Left lung (tissue), 10 donors: Measurements from ENCODE around the gene ADAM23. TPM values are rescaled to one million over a fixed set of nuclear protein-coding genes. Genes with fewer than 3 reads are reported as not detected.

Source experiments
- ATAC-seq: fragments of 200-7000 bp; cut with Tn5 transposase; one replicate; pipeline ENCODE4 v1.9.1; 2020; ENCODE audit warnings: moderate library complexity
- DNase-seq, 4 donors: peaks; one replicate each; pipeline ENCODE4 v3.0.0-alpha.2; 2013 to 2020
- H3K27ac ChIP-seq, 2 donors: fragments of 200-600 bp; sonication (generic) in 1 of 2; one replicate each; pipeline versions ENCODE4 v1.5.0 to v1.8.0; 2020 to 2021
- H3K27me3 ChIP-seq, 2 donors: fragments of 200-600 bp; sonication (generic) in 1 of 2; one replicate each; pipeline versions ENCODE4 v1.5.0 to v1.8.0; 2020 to 2021
- H3K36me3 ChIP-seq, 2 donors: fragments of 200-600 bp; sonication (generic) in 1 of 2; one replicate each; pipeline versions ENCODE4 v1.5.0 to v1.8.0; 2020 to 2021
- H3K4me1 ChIP-seq, 2 donors: fragments of 200-600 bp; one replicate each; pipeline ENCODE4 v1.8.0; 2021
- H3K4me3 ChIP-seq, 2 donors: fragments of 200-600 bp; sonication (generic) in 1 of 2; one replicate each; pipeline versions ENCODE4 v1.5.0 to v1.8.0; 2020 to 2021; ENCODE audit warnings: mild to moderate bottlenecking in 1 of 2
- H3K9me3 ChIP-seq, 2 donors: fragments of 200-600 bp; sonication (generic) in 1 of 2; one replicate each; pipeline versions ENCODE4 v1.5.0 to v1.8.0; 2020 to 2021
- intact Hi-C, 2 donors: fragments of 100-400 bp; cut with DNase I; formaldehyde crosslinking; loops; one replicate each; pipeline versions ENCODE4 v1.11.2 to v1.14.2; 2022
- polyA plus RNA-seq, 6 donors: library from polyadenylated mRNA; unstranded; fragments of 120-200 nt; gene quantifications; one replicate each; pipeline ENCODE4 v1.2.1, GENCODE V29; 2013; ENCODE audit not compliant: insufficient read length in 6 of 6
- total RNA-seq, 2 donors: library from RNA; stranded (reverse); fragmentation: NEBNext Ultra II Directional; extraction: Animal tissue kit (Norgen Biotek cat#: 25700); gene quantifications; one replicate each; pipeline ENCODE4 v1.2.1, GENCODE V29; 2021
- TF ChIP-seq, protein P1 (sequence below), 2 donors: fragments of 200-600 bp; sonication (generic) in 1 of 2; IDR thresholded peaks; one replicate each; pipeline versions ENCODE4 v1.5.0 to v1.8.0; 2021; ENCODE audit warnings: antibody characterized with exemption in 2 of 2
- donor health status: DM: no; HTN: yes; CAD: no.
- donor health status: DM: no; HTN: no; CAD: no.

The ADAM23 gene
- total and polyA plus RNA-seq, 8 donors, result 2.2 to 7.9 (median 5.3) TPM

DNA sequence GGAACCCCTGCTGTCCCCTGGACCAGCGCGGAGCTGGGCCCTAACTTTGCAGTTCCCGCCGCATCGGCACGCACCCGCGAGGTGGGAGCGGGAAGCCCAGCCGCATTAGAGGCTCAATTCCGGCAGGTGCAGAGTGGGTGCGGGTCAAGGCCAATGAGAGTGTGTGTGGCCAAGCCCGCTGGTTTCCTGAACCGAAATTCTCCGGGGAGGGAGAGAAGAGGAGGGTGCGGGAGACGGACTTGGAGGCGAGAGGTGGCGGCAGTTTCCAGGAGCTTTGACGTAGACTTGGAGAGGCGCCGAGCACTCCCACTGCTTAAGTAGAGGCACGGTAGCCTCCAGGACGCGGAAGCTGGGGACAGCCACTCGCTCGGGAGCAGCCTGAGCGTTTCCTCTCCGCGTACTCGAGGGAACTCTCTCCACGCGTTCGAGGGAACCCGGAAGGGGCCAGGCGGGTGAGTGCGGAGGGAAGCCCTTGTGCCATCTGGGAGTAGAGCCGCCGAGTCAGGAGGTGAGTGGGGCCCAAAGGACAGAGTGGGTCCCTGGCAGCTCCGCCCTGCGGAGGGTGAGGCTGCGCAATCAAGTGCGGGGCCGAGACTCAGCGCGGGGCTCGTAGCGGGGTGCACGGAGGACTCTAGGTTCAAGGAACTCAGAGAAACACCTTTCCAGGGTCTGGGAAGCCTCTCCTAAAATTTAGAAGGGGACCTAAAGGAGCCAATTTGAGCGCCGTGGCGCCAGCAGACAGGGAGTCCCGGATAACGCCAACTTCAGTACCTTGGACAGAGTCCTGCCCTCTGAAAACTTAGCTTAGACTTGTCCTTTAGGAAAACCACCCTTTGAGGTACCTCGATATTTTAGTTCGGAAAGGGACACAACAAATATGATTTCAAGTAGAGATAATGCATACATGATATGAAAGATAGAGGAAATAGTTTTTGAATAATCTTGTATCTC lies 199.0 kb downstream of the ADAM23 start, which contains the start of gene FAM237A:
FAM237A (plus strand) TSS at position 413 of the 951 bp plus-strand sequence. CDS start 1,750 bp downstream, outside the sequence.
- Histone ChIP-seq H3K4me1 (no peaks in the 10 kb centered on the region), H3K27me3 (peaks cover 17 to 42% of the 10 kb centered on the region in 2 donors), H3K9me3 (no peaks in the 10 kb centered on the region), H3K27ac (no peak within 1 kb of the TSS), H3K36me3 (no peaks in the 10 kb centered on the region), H3K4me3 (no peak within 1 kb of the TSS)
- intact Hi-C loops, result no loop called here
- ATAC-seq, result peak; percentile 79
- TF ChIP-seq, protein P1, sequence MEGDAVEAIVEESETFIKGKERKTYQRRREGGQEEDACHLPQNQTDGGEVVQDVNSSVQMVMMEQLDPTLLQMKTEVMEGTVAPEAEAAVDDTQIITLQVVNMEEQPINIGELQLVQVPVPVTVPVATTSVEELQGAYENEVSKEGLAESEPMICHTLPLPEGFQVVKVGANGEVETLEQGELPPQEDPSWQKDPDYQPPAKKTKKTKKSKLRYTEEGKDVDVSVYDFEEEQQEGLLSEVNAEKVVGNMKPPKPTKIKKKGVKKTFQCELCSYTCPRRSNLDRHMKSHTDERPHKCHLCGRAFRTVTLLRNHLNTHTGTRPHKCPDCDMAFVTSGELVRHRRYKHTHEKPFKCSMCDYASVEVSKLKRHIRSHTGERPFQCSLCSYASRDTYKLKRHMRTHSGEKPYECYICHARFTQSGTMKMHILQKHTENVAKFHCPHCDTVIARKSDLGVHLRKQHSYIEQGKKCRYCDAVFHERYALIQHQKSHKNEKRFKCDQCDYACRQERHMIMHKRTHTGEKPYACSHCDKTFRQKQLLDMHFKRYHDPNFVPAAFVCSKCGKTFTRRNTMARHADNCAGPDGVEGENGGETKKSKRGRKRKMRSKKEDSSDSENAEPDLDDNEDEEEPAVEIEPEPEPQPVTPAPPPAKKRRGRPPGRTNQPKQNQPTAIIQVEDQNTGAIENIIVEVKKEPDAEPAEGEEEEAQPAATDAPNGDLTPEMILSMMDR (IDR thresholded peaks at IDR 0.05), result no peak
- DNase-seq, result peak in 3 of 4 donors; percentile 55 to 68 (median 59)

DNA sequence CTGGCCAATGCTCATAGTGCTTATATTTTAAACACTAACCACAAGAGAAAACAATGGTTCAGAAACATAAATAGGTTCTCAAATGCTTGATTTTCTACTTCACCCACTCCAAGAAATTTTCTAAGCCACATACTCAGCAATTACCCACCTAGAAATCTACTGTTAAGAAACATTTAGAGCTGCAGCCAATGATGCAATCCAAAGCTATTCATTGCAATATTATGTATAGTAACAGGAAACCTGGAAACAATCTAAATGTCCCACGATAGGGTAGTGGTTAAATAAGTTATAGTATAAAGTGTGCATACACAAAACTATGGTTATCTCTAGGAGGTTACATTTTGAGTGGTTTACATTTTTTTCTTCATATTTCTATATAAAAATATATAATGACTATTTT lies 204.7 kb downstream of the ADAM23 start:
- Histone ChIP-seq H3K27me3 (peaks cover under 1 to 3% of the 10 kb centered on the region in 2 donors), H3K36me3 (no peaks in the 10 kb centered on the region), H3K9me3 (no peaks in the 10 kb centered on the region), H3K4me1 (no peaks in the 10 kb centered on the region), H3K4me3 (no peak overlapping the region), H3K27ac (no peak overlapping the region)
- TF ChIP-seq, protein P1 (IDR thresholded peaks at IDR 0.05), result no peak
- intact Hi-C loops, result no loop called here
- DNase-seq, result no peak
- ATAC-seq, result no peak

DNA sequence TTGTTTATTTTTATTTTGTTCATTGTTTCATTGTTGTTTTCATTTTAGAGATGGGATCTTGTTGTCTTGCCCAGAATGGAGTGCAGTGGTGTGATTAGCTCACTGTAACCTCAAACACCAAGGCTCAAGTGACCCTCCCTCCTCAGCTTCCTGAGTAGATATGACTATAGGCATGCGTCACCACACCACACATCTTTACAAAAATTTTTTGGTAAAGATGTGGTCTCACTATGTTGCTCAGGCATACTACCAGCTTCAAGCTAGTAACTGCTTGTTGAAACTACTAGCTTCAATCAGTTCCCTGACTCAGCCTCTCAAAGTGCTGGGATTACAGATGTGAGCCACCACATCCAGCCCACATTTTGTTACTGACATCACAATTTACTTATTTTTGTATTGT lies 213.8 kb downstream of the ADAM23 start:
- H3K4me3 ChIP-seq, result no peak overlapping the region
- intact Hi-C loops, result no loop called here
- no peaks in the 10 kb centered on the region for H3K27me3 ChIP-seq
- peaks cover 0 to 4% of the 10 kb centered on the region in 2 donors for H3K9me3 ChIP-seq
- H3K27ac ChIP-seq, result no peak overlapping the region
- no peak for DNase-seq
- TF ChIP-seq, protein P1 (IDR thresholded peaks at IDR 0.05), result no peak
- H3K4me1 ChIP-seq, result no peaks in the 10 kb centered on the region
- no peaks in the 10 kb centered on the region for H3K36me3 ChIP-seq
- no peak for ATAC-seq

DNA sequence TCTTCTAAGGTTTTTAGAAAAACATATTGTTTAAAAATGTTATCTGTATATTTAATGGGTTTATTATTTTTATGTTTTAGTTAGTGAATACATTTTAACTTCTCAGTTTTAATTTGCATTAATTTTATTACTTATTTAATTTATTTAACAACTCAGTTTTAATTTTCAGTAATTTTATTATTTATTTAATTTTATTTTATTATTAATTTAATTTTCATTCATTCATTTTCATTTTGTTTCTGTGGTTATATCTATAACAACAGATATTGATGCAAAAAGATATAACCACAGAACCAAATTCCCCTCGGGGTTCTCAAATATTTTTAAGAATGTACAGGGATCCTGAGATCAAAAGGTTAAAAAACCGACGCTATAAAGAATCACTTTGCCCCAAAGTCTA lies 221.9 kb downstream of the ADAM23 start:
- TF ChIP-seq, protein P1 (IDR thresholded peaks at IDR 0.05), result no peak
- H3K9me3 ChIP-seq, result no peaks in the 10 kb centered on the region
- no peak overlapping the region for H3K27ac ChIP-seq
- peaks cover 0 to 5% of the 10 kb centered on the region in 2 donors for H3K27me3 ChIP-seq
- no peak for DNase-seq
- ATAC-seq, result no peak
- H3K36me3 ChIP-seq, result no peaks in the 10 kb centered on the region
- intact Hi-C loops, result no loop called here
- H3K4me3 ChIP-seq, result no peak overlapping the region
- no peaks in the 10 kb centered on the region for H3K4me1 ChIP-seq

Other genes starting within 250 kb of the ADAM23 start
- gene ZDBF2, start 168.9 kb upstream of the ADAM23 start, total RNA-seq, result 1 to 10 TPM; 6.1 to 6.9 TPM
- gene ZDBF2, start 168.9 kb upstream of the ADAM23 start, polyA plus RNA-seq, result 1 to 10 TPM; 5.3 to 8.8 (median 7.0) TPM
- not detected for gene FAM237A, start 199.0 kb downstream of the ADAM23 start, total RNA-seq
- gene FAM237A, start 199.0 kb downstream of the ADAM23 start, polyA plus RNA-seq, result not detected